Activated CD8-positive, alpha-beta memory T cell treated with anti-CD3 and anti-CD28 coated beads for 24 hours (primary cell): ENCODE data around the gene THOC6.

ENCODE experiments used
- DNase-seq: peaks from one replicate; pipeline ENCODE4 v3.0.0-alpha.2; 2020

Gene THOC6

DNA sequence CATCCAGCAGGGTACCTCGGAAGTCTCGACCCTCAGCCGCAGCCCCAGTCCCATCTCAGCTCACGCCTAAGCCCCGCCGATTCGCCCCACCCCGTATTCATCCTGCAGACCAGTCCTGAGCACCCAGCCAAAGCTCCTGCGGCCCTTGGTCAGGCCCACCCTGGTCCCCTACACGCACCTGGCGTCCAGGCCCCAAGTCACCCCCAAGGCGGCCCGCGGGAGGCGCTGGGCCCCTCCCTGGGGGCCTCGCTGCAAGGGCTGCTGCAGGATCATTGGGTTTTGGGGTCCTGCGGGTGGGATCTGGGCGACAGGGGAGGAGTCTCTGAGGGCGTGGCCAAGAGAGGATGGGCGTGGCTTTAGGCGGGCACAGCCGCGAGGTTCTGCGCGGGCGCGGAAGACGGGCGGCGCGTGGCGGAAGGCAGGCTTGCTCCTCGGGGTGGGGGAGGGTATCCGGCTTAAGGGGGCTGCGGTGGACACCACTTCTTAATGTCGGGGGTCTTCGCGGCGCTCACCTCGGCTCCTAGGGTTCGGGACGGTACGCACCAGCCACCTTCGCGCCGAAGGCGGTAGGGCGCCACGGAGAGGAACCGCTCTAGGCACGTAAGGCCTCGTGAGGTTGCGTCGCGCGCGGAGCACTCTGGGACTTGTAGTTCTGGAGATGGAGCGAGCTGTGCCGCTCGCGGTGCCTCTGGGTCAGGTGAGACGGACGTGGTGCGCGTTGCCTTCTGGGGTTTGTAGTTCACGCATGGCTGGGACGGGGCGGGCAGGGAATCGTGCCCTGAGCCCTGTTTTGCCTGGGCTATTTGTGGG lies at the start of gene THOC6, which contains the start of gene HCFC1R1:
Gene THOC6 (plus strand): TSS at position 367 of the 810 bp plus-strand sequence. CDS start 292 bp downstream, at position 659.
Gene HCFC1R1 (minus strand): TSS at position 274 of the 810 bp plus-strand sequence. CDS start 1 bp downstream, at position 273.
- DNase-seq = peak; percentile 97

DNA sequence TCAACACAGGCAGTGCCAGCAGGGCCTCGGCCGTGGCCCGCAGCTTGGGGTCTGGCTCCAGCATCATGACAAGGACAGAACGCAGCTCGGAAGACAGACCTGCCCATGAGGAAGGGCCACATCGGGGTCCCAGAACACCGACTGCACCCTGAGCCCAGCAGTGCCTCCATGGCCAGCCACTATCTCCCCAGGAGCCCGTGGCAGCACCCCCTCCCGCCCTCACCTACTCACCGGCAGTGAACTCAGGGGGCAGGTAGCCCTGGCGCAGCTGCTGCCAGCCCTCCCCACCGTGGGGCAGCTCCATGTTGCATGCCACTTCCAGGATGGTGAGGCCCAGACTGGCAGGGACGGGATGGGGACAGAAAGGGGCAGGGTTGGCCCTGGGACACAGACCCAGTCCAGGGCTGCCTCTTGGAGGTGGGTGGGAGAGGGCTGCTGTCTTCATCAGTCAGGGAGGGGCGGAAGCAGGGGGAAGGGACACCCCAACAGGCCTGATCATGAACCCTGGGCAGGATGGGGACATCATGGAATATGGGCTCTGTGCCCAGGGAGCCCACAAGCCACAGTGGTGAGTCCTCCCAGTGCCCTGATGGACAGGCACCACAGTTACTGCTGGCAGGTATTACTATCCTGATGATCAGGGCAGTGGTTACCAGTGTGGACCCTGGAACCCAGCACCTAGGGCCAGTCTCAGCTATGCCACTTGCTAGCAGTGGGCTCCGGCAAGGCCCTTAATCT lies 49.3 kb upstream of the THOC6 start:
- DNase-seq = no peak

DNA sequence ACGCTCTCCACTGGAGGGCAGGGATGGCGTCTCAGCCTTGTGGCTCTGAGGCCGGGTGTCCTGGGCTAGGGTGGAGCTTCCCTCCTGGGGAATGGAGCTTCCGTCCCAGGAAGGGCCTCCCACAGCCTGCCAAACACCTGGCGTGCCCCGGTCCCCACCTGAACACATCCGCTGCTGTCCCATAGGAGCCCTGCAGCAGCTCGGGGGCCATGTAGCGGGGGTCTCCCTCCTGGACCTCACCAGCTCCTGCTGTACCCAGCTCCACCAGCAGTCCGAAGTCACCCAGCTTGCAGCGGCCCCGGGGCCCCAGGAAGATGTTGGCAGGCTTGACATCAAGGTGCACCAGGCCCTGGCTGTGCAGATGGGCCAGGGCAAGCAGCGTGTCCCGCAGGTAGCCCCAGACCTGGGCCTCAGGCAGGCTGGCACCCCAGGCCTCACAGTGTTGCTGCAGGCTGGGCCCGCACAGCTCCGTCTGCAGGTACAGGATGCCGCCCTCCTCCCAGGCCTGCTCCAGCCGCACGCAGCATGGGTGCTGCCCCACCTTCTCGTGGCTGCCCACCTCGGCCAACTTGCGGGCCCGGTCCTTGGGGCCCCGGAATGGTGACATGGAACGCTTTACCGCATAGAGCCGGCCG lies 48.6 kb upstream of the THOC6 start:
- no peak for DNase-seq

DNA sequence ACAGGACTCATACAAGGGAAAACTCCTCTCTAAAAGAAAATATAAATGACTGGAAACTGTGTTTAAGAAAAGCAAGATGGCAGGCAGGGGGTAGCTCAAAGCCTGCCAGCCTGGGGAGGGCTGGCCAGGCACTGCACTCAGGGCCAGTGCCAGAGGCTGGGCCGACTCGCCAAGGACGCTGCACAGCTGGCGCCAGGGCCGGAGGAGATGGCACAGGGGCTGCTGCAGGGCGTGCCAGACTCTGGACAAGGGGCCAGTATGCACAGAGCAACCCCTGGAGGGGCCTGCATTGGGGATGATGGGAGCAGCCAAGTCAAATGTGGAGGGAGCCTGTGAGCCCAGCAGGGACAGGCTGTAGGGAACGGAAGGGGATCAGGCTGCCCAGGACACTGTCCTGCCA lies 47.6 kb upstream of the THOC6 start:
- no peak for DNase-seq

DNA sequence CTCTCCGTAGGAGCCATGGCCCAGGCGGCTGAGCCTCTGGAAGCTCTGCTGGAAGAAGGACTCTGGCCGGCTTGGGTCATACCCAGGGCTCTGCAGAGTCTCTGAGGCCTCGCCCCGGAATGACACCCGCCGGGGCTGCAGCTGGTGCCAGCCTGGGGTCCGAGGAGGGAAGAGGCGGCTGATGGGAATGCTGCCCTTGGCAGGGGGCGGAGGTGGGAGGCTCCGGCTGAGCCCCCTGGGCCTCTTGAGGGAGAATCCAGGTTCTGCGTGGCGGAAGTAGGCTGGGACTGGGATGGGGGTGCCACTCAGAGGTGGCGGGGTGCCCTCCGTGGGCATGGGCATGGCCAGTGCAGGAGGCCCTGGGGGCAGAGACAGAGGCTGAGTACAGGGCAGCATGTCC lies 47.2 kb upstream of the THOC6 start:
- no peak for DNase-seq

DNA sequence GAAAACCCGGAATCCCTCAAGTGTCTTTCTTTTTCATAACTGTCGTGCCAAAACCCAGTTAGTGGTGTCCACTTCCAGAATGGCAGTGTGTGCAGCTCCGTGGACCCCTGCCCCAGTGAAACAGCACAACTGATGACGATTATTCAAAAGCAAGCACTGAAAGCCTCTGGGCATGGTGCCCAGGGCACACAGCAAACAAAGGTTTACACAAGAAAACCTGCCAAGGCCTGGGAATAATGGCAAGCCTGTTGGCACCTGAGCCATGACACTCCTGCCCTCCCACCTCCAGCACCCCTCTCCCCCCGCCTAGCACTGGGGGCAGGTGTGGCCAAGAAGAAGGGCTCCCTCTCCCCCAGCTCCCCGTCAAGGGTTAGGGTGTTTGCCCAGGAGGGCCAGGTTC lies 46.4 kb upstream of the THOC6 start:
- DNase-seq = no peak

DNA sequence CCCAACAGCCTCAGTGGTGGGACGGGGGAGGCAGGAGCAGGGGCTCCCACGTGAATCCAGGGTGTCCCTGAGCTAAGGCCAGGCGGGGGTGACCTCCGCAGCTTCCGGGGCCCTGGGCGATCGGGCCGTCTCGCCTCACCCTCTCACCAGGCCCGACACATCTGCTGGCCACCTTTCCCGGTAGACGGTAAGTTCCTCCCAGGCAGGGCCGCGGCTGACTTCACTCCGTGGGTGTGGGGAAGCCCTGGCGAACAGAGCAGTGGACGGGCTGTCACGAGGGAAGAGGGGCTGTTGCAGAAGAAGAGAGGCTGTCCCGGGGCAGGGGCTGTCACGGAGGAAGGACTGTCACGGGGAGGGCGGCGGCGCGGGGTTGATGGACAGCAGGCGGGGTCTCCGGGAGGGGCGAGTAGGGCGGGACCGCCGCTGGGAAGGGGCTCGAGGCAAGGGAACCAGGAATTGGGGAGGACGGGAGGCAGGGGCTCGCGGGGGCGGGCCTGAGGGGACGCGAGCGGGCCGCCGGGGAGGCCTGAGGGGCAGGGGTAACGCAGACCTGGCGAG lies 44.1 kb upstream of the THOC6 start:
- DNase-seq = no peak

DNA sequence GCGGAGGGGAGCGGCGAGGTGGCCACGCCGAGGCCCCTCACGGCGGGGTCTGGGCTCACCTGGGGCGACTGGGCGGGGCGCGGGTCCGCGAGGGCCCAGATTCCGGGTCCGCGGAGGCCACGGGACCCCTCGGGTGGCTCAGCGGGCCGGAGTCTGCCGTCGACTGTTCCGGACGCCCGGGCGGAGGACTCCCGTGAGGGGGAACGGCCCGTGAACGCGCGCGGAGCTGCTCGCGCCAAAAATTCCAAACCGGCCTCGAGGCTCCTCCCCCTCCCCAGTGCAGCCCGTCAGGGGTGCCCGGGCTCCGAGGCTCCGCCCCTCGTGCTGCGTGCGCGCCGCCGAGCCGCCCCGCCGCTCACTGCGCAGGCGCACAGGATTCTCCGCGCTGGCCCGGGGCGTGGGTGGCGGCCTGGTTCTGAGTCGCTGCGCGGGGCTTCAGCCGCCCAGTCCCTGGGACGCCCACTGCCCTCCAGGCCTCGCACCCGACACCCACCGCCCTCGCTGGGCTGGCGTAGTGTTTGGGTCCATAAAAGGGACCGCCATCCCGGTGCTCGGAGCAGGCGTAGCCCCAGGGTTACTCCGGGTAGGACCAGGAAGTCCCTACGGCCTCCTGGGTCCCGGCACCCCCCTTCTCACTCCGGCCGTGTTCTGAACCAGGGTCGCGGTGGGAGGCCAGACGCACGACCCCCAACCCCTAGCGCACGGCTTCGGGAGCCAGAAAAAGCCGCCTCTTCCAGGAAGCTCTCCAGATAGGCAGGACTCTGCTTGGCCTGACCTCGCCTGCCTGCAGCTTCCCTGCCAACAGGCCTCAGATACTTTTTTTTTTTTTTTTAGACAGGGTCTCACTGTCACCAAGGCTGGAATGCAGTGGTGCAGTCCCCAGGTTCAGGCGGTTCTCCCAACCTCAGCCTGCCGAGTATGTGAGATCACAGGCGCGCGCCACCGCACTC lies 43.3 kb upstream of the THOC6 start, which contains the start of gene PKMYT1:
Gene PKMYT1 (minus strand): TSS at position 220 of the 950 bp plus-strand sequence. CDS start 789 bp downstream, outside the sequence.
- peak; percentile 99 for DNase-seq

DNA sequence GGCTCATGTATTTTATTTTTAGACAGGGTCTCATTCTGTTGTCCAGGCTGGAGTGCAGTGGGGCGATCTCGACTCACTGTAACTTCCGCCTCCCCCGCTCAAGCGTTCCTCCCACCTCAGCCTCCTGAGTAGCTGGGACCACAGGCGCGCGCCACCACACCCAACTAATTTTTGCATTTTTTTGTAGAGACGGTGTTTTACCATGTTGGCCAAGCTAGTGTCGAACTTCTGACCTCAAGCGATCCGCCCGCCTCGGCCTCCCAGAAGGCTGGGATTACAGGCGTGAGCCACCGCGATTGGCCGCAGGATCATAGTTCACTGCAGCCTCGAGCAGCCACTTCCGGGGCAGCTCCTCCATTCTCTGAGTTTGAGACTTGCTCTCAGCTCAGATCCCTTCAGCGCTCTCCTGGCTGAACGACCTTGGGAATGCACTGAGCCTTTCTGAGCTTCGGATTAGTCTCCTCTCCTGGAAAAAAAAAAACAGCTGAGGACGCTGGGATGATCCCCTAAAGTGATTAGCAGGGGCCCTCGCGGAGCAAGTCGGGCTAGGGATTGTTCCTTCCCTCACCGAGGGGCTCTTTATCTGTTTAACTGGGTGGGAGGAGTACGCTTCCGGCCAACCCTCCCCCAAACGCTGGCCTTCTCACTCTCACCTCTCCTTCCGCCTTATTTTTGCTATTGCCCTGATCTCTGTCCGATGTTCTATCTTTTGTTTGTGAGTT lies 42.5 kb upstream of the THOC6 start:
- no peak for DNase-seq

DNA sequence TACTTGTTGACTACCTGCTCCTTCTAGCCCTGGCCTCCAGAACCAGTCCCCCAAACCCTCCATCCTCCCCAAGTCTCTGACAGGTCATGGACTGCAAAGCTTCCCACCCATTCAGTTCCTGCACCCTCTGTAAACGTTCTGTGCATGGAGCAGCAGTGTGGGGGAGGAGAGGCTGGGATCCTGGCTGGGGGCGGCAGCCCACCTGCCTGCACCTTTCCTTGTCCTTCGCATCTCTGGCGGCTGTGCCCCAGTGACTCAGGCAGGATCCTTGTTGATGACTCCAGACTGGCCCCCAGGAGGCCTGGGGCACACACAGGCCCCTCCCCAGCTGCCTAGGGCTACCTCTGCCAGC lies 42.0 kb upstream of the THOC6 start:
- DNase-seq = no peak

DNA sequence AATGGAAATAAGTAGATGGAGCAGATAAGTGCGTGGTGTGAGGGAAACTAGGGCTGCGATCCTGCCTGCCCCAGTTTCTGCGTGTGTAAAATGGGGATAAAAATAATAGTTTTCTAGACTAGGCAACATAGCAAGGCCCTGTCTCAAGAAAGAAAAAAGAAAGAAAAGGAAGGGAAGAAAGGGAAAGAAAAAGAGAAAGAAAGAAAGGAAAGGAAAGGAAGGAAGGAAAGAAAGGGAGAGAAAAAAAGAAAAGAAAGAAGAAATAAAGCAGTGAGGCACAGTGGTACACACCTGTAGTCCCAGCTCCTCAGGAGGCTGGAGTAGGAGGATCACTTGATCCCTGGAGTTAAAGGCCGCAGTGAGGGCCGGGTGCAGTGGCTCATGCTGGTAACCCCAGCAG lies 41.4 kb upstream of the THOC6 start:
- DNase-seq = no peak

DNA sequence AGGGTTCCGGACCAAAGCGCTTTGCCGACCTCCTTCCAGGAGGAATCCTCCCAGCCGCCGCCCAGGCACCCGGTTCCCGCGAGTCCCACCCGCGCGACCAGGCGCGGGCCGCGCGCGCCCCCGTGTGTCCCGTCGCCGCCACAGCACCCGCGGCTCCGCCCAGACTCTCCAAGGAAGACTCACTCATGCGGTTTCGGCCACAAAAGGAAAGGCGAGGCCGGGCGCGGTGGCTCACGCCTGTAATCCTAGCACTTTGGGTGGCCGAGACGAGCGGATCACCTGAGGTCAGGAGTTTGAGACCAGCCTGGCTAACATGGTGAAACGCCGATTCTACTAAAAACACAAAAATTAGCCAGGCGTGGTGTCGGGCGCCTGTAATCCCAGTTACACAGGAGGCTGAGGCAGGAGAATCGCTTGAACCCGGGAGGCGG lies 40.1 kb upstream of the THOC6 start:
- peak; percentile 90 for DNase-seq

DNA sequence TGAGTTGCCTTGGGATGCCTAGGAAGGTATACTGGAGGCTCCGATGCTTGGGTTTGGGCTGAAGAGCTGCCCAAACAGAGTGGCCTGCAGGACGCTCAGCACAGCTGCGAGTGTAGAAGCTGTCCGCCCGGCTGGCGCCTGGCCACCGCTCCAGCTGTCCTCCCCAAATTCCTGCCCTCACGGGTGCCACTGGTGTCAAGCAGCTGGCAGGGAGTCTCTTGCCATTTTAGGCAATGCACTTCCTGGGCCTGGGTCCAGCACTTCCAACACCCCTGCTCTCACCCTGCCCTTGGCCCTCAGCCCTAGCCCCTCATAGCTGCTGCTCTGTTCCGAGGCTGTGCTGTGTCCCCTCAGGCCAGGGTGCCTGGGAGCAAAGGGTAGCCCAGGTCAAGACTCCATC lies 38.4 kb upstream of the THOC6 start:
- DNase-seq = no peak

DNA sequence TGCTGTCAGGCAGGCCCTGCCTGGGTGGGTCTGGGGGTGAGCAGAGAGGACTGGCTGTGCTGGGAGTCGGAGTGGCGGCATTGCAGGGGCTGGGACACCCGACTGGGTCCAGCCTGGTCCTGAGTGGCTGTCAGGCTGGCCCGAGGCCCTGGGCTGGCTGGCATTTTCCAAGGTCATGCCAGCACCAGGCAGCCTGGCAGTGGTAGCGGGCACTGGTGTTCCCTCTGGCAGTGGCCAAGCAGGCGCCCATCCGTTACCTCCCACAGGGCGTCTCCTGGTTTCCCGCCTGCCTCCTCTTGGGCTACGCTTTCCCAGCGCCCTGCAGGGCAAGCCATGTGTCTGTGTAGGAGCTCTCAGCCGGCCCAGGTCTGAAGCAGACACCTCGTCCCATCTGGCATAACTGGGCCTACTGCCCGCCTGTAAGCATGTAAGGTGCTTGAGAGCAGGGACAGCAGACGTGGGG lies 37.9 kb upstream of the THOC6 start:
- no peak for DNase-seq

DNA sequence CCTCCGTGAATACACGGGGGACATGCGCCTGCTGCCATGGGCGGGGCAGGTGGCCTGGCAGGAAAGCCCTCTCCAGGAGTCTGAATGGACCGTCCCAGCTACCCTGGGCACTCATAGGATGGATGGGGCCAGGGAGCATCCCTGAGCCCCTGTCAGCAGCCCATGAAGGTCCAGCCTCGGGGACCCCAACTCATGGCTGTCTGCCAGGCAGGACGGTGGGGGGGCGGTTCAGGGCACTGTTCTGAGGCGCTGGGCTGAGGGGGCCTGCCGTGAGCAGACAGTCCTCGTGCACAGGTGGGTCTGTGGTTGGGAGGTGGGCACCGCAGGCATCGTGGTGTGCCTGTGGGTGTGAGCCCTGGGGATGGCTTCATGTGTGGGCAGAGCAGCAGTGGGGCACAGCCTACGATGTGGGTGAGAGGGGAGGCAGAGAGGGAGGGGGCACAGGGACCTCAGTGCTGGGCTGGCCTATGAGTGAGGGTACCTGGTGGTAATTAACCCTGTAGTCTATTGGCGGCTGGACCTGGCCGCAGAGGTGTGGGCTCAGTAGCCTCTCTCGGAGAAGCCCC lies 37.1 kb upstream of the THOC6 start:
- DNase-seq = no peak

DNA sequence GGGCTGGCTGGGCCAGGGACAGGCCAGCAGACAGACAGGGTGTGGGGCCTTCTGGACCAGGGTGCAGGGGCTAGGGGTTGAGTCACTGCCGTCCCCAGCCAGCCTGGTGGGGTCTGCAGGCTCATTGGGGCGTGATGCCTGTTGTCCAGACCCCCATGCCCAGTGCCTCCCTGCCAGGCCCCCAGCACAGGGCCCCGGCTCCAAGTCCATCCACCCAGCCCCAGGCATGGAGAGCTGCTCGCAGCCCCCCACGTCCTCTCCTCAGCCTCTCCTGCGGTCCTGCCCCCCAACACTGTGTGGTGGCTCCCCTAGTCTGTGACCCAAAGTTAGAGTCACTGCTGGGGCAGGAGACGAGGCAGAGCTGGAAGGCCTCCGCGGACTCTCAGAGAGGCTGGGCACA lies 36.5 kb upstream of the THOC6 start:
- no peak for DNase-seq

DNA sequence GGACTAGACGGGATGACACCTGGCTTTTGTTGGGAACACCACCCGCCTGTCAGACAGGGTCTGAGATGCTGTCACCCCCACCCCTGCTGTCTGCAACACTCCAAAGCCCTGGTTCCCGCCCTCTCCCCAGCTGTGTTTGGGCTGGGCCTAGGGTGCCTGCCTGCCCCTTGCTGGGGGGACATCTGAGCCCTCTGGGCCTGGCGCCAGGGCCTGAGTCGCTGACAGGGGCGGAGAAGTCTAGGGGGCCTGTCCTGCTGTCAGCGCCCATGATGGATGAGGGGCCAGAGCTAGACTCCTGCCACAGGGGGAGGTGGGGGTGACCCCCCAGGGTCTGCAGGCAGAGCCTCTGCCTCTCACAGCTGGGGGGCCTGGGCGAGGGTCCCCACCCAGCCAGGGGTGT lies 36.0 kb upstream of the THOC6 start:
- no peak for DNase-seq

DNA sequence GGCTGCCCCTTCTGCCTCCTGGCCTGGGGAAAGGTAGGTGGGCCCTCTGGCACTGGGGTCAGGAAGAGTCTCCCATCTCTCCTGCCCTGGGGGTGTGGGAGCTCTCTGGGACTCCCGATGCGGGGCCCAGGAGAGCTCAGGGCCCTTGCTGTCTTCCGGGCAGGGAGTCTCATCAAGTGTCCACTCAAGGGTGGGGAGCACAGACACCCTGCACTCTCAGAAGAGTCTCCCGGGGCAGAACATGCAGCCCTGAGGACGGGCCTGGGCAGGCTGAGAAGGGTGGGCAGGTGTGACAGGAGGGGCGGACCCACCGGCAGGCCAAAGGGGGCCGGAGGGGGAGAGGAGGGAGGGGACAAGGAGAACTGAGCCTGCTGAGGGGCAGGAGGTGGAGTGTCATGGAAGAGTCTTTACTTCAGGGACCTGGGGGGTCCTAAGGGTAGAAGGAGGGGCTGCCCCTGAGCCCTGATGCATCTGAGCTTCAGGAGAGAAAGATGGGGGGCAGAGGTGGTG lies 35.2 kb upstream of the THOC6 start:
- no peak for DNase-seq

DNA sequence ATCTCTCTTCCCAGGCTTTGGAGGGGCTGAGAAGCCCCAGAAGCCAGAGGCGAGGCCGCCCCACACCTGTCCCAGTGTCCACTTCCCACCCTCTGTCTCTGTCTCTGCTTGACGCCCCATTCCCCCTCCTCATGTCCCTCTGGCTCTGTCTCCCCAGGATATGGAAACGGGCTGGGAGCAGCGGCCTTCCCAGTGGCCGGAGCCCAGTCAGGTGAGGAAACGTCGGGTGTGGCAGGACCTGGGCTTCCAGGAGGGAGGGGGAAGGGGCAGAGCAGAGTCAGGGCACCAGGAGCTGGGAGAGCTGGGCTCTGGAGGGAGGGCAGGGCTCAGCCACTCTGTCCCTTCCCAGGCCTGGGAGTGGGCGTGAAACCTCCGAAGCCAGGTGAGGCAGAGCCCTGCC lies 32.9 kb upstream of the THOC6 start:
- DNase-seq = no peak

DNA sequence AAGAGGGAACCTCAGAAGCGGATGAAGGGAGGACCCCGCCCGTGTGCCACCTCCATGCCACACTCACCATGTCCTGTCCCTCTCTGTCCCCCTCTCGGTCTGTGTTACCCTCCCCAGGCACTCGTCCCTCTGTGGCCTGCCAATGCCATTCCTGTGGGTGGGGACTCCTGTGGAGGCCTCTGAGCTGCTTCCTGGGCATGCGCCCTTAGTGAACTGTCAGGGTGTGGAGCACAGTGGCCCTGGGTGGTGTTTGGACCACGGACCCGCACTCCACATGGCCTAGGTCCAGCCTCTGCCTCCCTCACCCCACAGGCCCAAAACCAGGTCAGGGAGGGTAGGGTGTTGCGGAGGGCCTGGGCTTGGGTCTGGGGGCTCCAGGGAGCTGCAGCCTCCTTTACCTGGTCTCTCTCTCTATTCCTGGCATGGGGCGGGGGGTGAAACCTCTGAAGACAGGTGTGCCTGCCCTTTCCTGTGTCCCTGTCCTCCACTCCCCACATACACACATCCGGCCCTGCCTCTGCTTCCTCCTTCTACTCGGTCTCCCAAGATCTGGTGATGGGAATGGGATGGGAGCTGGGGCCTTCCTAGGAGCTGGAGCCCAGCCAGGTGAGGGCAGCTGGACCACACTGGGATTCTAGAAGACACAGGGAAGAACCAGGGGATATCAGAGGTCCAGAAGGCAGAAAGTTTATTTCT lies 32.1 kb upstream of the THOC6 start:
- DNase-seq = no peak
